Raji (cell line): ENCODE data around the gene MICAL2.

Source experiments
- POLR2A ChIP-seq: IDR thresholded peaks from 2 replicates; pipeline ENCODE4 v1.6.1; 2011; ENCODE audit warnings: low read depth, low read length, control low read depth; ENCODE audit not compliant: insufficient read depth

Gene MICAL2

GRCh38 chr11:12087075-12088004 lies 23.1 kb upstream of the MICAL2 start:
- TF ChIP-seq POLR2A = no peak

- no peak for TF ChIP-seq POLR2A
Observed at GRCh38 chr11:12088047-12088481, 22.3 kb upstream of the MICAL2 start.

DNA sequence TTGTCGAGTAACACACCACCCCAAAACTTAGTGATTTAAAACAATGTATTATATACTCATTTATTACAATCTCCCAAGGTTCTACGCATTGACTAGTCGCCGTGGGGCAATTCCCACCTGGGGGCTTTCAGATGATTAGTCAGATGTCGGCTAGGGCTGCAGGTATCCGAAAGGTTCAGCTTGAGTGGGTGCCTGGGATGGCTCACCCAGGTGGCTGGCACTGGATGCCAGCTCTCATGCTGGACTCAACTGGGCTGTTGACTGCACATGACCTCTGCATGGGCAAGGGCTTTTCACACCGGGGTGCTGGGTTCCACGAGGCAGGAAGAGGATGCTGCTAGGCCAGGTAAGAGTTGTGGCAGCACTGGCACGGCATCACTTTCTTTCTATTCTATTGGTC lies 21.9 kb upstream of the MICAL2 start:
- TF ChIP-seq POLR2A = no peak

GRCh38 chr11:12089041-12089440 lies 21.3 kb upstream of the MICAL2 start:
- no peak for TF ChIP-seq POLR2A

GRCh38 chr11:12089473-12089872 lies 20.9 kb upstream of the MICAL2 start:
- no peak for TF ChIP-seq POLR2A

GRCh38 chr11:12090061-12090591 lies 20.3 kb upstream of the MICAL2 start:
- TF ChIP-seq POLR2A = no peak

DNA sequence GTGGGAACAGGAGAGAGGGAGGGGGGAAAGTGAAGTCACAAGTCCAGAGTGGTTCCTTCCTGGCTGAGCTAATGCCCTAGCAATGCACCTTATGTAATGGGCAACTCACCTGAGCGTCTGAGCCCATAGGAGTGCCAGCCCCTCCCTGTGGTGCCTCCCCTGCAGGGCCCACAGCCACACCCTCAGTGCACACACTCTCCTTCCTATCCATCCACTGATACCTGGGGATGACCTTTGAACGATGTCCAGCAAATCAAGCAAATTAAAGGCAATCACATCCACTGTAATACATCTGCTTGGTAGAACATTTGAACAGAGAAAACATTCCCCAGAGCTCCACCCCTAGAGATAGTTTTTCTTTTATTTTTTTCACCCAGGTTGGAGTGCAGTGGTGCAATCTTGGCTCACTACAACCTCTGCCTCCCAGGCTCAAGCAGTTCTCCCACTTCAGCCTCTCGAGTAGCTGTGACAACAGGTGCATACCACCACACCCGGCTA lies 19.6 kb upstream of the MICAL2 start:
- TF ChIP-seq POLR2A = no peak

DNA sequence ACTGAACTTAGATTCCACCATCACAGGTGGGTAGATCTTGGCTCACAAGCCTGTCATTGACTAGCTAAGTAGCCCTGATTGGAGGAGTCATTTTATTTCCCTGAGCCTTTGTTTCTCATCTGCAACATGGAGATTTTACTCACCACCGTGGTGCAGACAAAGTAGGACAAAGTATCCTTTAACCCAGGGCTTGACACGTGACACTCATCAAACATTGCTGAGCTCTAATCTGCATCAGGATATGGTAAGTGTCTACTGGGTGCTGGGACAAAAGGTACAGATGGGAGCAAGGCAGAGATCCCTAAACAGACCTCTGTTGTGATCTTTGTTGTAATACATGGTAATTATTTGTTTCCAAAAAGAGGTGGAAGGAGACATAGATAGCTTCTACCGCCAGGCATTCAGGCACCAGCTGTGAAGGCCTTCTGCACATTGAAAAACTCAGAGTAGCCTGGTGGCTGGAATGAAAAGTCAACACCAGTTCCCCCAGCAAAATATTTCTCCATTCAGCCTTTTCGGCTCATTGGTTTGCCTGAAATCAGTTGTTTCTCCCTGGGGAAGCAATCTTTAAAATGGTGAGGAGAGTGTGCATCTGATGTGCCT lies 18.3 kb upstream of the MICAL2 start:
- TF ChIP-seq POLR2A = no peak

DNA sequence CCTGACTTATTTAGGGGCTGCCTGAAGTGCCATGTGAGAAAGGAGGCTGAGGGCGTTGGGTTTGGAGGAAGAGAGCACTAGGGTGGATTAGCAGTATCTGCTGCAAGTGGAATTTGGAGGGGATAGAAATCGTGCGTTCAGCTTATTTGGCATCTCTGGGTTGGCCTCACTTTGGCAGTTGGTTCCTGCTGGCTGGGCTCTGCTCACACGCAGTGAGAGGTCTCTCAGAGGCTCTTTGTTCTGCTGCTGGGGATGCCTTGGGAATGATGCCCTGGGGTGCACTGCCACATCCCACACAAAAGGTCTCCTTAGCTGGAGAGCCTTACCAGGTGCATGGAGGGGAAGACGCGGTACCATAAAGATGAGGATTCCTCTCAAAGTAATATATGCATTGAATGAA lies 17.7 kb upstream of the MICAL2 start:
- TF ChIP-seq POLR2A = no peak

GRCh38 chr11:12094872-12095800 lies 15.3 kb upstream of the MICAL2 start:
- no peak for TF ChIP-seq POLR2A

DNA sequence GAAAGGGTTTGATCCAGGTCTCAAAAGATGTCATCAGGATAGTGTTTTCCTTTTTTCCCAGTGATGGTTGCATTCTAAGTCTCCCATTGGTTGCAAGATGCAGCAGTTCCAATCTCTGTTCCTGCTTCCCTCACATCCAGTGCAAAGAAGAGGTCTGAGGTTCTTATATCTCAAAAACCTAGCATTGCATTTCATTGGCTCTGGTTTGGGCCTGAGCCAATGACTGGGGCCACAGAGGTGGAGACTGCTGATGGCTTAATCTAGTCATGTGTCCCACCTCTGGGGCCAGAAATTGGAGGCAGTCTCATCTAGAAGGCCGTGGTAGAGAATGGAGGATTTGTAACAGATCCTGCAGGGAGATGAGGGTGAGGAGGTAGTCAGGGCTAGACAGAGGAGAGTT lies 13.2 kb upstream of the MICAL2 start:
- TF ChIP-seq POLR2A = no peak

DNA sequence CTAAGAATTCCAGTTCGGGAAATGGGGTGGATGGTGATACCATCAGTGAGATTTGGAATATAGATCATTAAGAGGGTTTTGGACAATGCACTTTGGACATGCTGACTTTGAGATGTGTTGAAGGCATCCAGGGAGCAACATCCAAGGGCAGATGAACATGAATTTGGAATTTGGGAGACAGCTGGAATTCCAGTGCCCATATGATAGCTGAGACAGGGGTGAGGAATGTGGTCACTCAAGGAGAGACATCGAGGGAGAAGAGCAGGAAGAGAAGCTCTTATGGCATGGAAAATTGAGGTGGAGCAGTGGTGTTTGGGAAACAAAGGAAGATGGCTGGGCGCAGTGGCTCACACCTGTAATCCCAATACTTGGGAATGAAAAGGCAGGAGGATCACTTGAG lies 11.8 kb upstream of the MICAL2 start:
- TF ChIP-seq POLR2A = no peak

DNA sequence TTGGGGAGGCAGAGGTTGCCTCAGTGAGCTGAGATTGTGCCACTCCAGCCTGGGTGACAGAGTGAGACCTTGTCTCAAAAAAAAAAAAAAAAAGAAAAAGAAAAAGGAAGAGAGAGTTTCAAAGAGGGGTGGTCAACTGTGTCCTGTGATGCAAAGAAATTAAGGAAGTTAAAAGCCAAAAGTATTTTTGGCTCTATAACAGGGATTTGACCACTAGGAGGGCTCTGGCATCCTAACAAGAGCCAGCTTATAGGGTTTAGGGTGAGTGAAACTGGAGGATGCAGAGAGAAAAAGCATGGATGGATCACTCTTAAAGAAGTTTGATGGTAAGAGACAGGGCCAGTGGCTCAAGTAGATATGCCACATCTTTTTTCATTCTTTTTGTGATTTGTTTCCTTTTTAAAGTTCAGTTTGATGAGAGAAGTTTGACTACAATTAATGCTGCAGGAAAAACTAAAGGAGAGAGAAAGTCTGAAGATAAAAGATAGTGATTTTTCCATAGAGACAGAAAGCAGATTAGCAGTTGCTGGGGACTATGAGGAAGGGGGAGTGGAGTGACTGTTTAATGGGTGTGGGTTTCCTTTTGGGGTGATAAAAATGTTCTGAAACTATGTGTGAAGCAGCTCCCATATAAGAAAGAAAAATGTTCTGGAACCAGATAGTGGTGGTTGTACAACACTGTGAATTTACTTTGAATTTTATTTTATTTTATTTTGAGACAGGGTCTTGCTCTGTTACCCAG lies 11.1 kb upstream of the MICAL2 start:
- no peak for TF ChIP-seq POLR2A

- TF ChIP-seq POLR2A = no peak
Observed at GRCh38 chr11:12100429-12100828, 10.0 kb upstream of the MICAL2 start.

DNA sequence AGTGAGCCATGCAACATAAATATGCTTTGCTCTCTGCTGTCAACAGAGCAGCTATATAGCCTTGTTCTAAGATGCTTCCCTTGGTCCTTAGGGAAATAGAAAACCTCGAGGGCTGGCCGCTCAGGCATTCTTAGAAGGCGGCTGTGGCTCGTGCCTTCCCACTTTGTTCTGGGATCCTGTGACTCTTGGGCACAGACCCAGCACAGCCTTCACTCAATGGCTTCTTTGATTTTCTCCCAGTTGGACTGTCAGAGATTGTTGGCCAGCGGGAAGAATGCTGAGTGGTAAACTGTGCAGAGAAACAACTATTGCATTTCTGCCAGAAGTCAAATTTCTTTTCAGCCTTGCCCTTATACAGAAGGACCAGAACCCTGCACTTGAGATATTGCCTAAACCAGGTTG lies 9.5 kb upstream of the MICAL2 start:
- TF ChIP-seq POLR2A = no peak

DNA sequence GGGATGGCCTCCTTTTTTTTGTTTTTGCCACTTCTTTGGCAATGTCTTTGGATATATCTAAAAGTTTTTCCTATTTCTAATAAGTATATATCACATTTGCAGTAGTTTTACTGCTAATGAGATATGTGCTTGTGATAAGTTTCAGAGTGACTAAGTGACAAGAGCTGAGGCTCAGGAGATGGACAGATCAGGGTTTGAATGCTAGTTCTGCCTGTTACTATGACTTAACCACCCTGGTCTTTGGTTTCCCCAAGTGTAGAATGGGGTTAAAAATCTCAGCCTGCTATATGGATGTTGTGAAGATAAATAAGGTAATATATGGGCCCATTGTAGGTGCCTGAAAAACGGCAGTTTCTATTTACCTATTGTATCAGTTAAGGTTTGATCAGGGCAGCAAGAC lies 9.1 kb upstream of the MICAL2 start:
- no peak for TF ChIP-seq POLR2A
